ENCODE measurements around the gene PTGIS.

DNA sequence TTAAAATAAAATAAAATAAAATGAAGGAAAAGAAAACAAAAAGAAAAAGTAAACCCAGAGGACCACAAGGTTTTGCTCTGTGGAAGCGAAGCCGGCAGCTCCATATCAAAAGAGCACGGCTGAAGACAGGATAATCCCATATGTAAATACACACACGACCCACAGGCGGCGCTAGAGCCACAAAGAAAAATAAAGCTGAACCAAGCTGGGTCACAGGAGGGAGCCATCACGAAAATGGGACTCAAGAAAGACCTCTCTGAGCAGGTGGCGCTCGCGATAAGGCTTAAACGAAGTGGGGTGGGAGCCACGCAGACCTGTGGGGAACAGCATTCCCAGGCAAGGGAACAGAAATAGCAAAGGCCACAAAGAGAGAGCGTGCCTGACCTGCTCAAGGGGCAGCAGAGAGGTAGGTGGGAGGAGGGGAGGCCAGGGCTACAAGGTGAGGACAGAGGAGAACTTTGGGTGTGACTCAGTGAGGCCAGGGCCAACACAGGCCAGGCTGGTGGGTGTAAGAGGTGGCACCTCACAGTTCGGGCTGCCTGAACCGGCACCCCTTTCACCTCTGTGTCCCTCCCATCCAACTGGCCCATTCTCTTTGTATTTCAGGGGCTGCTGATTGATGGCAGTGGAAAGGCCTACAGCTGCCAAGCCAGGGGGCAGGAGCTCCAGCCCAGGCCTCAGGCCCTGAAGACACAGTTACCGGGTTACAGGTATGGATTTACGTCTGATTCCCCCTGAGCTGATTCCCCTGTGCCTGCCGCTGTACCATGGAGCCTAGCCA, 26.0 kb downstream of the PTGIS start:
- TF ChIP-seq POLR2AphosphoS5 (IDR thresholded peaks at IDR 0.05) (peak; percentile 29), POLR2A (IDR thresholded peaks at IDR 0.05) (no peak)
- TF ChIP-seq, protein P1, sequence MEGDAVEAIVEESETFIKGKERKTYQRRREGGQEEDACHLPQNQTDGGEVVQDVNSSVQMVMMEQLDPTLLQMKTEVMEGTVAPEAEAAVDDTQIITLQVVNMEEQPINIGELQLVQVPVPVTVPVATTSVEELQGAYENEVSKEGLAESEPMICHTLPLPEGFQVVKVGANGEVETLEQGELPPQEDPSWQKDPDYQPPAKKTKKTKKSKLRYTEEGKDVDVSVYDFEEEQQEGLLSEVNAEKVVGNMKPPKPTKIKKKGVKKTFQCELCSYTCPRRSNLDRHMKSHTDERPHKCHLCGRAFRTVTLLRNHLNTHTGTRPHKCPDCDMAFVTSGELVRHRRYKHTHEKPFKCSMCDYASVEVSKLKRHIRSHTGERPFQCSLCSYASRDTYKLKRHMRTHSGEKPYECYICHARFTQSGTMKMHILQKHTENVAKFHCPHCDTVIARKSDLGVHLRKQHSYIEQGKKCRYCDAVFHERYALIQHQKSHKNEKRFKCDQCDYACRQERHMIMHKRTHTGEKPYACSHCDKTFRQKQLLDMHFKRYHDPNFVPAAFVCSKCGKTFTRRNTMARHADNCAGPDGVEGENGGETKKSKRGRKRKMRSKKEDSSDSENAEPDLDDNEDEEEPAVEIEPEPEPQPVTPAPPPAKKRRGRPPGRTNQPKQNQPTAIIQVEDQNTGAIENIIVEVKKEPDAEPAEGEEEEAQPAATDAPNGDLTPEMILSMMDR (IDR thresholded peaks at IDR 0.05), result peak; percentile 58 to 98 (median 86)

All from gastroesophageal sphincter (tissue), 3 donors.